Measurements from ENCODE around the gene ZC3H15.

- no peak for TF ChIP-seq CTCF (IDR thresholded peaks at IDR 0.05; ENCODE audit: low read depth, low read length)
- TF ChIP-seq POLR2A (IDR thresholded peaks at IDR 0.05; ENCODE audit: extremely low read depth, insufficient read length) = no peak
These were observed 43.2 kb upstream of the ZC3H15 start for GRCh38 chr2:186442885-186443284.

Measured in NB4 (cell line).